Inferior parietal cortex (tissue), 1 donor: ENCODE measurements around the gene LDLRAD4.

Source experiments
- DNase-seq: peaks from one replicate; pipeline ENCODE4 v3.0.0-alpha.2; 2016; ENCODE audit errors: extremely low spot score

LDLRAD4 gene

DNA sequence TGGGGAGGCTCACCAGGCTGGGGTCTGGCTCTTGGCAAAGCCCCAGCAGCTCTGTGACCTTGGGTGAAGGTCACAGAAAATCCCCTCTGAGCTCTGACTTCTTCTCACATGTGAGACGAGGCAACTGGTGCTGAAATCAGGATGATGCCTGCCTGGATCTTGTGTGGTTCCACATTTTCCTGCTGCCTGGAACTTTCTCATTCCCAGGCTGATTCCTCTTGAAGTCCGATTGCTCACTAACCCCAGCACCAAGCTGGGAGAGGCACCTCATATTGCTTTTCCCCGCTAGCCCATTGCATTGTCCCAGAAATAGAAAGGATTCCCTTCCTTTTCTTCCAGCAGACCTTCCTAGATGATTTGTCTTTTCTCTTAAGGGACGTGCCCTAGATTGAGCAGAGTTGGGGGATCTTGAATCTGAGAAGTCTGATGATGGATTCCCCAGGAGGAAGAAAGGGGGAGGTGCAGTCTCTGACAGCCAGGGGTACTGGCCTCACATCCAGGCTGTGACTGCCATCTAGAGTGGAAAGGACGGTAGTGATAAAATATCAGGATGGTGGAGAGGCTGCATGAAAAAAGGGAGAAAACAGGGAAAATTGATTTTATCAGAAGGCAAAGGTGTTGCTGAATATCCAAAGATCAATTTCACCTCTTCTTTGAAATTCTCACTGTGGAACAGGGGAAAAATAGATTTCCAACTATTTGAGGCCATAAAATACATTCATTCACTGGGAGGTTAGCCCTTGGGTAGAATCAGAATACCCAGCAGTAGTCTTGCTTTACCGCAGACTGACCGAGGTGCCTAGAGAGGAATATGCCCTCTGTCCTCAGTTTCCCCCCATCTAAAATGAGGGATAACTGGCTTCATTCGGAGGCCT lies 411.5 kb downstream of the LDLRAD4 start:
- DNase-seq, result peak; percentile 92

DNA sequence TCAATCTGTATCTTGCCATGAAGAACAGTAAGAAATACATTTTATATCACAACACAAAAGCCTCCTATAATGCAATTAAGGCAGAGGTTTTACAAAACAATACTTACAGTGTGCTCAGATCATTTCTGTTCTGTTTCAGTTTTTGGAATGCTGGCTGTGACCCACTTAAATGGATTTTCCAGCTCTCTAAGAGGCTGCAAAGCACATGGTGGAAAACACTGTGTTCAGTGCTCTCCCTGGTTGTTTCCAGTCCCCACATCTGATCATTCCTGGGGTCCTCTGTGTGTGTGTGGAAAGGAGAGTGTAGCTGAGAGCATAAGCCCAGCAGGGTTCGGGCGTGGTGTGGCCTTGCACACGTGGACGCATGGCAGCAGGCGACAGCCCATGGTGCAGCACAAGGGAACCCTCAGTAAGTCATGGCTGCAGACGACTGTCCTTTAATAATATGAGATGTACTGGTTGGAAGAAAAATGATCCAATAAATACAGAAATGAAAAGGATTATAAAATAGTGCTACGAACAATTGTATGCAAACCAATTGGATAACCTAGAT lies 412.2 kb downstream of the LDLRAD4 start:
- DNase-seq, result no peak

DNA sequence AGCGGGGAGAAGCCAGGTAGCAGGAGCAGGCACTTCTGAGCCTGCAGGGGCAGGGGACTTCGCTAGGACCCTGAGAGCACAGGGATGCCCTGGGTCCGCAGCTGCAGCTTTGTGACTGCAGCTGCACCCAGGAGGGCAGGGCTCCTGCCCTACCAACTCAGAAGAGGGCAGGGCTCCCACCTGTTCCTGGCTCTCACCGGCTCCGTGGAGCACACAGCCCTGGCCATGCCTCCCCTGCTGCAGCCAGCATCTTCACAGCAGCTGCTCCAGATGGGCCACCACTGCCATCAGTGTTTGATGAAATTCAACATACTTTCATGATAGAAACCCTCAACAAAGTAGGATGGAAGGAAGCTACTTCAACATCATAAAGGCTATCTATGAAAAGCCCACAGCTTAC lies 415.1 kb downstream of the LDLRAD4 start:
- DNase-seq, result no peak

DNA sequence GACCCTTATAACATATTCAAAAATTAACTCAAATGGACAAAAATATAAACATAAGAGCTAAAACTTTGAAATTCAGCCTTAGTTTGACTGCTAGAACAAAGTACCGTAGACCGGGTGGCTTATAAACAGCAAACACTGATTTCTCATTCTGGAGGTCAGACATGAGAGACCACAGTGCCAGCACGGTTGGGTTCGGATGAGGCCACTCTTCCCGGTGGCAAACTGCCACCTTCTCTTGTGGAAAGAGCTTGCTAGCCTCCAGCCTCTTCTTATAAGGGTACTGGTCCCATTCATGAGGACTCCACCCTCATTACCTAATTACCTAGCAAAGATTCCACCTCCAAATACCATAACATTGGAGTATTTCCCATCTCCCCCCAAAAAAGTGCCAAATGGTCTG lies 416.5 kb downstream of the LDLRAD4 start:
- DNase-seq, result no peak

DNA sequence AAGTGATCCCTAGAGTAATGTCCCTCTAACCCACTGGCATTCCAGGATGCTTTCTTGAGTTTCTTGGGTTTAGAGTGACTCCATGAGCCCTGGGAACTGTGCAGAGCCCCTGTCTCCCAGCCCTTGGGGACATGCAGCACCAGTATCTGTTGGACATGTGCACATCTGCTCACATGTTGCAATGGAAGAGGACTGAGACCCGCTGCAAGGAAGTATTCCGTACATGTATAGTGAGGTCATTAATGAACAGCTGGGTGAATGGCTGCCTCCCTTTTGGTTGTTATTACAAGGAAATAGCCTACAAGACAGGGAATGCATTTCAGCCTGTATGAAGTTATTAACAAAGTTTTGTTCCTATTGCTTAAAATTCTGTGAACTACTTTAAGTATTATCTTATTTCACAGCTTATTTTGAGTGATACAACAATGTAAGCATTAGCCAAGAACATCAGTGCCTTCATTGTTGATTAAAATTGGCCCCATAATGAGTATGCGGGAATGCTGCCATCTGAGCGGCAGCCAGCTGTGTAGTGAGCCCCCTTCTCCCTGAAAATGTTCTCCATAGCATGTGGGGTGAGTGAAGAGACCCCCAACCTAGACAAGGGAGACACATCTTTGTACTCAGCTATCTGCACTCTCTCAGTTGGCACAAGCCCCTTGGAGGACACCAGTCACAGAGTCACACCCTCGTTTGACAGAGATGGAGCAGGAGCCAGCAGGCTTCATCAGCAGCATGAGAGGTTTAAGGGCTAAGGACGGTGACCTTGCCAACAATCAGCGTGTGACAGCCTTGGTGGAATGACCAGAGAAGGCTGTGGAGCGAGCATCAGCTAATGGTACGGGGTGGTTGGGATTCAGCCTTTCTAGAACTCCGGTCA lies 420.4 kb downstream of the LDLRAD4 start:
- DNase-seq, result no peak

DNA sequence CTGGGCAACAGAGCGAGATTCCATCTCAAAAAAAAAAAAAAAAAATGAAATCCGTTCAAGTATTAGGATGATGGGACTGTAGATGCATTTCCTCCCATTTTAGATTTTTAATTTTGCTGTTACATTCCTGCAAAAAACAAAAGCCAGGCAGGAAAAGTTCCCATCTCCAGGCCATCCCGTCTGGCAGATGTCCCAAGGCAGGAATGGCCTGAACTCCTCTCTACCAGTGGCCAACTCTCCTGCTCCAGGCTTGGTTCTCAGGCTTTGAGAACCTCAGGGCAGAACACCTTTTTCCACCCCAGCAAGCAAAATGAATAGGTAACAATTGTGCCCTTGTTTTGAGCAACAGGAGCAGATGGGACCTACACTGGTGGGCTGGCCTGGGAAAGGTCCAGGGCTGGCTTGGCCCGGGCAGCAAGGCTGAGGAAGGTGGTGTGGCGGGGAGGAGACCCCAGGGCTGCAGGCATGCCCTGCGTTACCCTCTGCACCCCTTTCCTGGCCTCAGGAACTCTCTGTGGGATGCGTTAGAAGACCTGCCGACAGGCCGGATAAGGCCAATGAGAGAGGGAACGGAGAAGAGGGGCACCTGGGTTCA lies 421.8 kb downstream of the LDLRAD4 start:
- DNase-seq, result no peak

DNA sequence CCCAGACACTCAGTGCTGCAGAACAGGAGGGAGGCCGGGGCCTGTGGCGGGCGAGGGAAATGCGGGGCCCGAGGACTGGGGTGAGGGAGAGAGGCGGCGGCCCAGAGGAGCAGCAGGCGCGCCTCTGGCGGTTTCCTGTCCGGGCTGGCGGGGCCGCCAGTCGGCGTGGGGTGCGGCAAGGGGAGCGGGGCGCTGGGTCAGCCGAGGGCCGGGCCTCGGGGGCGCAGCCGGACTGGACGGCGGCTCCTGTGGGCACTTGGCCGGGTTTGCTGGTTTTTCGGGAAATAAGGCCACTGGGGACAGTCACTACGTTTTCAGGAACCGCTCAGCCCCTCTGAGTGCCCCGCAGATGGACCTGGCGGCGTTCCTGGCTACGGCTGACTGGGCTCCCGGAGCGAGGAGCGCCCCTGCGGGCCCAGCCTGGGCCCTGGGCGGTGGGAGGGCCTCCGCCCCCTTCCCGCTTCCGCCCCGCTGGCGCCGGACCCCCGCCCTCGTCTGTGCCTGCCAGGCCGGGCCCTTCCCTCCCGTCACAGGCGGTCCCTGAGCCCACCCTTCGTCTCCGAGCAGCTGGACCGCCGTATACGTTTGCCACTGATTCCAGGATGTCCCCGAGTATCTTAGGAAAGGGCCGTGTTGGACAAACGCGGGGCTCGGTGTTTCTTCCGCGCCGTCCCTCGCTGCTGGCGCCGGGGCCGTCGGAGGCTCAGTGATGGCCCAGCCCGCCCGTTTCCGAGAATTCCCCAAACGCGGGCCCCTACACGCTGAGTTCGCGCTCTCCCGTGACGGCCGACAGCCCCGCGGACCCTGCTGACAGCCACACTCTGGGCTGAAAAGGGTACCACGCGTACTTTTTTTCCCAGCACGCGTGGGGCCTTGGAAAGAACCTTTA lies 423.2 kb downstream of the LDLRAD4 start:
- no peak for DNase-seq

DNA sequence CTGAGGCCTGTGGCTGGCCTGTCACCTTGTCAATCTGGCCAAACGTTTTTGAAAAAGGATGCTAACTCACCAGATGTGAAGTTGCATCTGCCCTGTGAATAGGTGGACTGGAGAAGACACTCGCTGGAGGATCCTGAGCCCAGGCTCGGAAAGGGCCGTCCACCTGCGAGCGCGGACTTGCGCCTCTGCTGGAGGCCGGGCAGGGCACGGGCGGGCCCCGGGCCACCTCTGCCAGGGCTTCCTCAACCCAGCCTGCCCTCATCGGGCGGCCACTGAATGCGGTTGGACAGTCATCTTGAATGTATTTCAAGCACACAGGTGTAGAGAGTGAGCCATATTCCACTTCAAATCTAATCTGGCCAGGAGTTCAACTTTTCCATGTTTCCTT lies 423.9 kb downstream of the LDLRAD4 start:
- no peak for DNase-seq

DNA sequence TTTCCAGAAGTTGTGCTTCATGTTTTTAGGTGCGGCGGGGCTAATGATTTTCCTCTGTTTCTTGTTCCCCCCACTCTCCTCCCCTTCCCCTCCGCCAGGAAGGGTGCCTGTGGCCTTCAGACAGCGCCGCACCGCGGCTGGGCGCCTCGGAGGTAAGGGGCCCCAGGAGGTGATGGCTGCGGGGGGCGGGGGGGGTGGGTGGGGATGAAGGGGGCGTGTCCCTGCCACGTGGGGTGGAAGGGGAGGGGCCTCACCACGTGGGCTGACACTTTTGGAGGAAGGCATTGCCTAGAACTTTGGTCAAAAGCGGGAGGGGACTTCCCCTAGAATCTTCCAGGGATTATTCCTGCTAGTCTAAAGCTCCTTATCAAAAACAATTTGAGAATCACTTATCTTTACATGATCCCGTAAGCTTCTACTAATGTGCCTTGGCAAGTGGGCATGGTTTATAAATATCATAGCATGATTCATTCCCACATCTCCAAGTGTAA lies 424.7 kb downstream of the LDLRAD4 start:
- no peak for DNase-seq

DNA sequence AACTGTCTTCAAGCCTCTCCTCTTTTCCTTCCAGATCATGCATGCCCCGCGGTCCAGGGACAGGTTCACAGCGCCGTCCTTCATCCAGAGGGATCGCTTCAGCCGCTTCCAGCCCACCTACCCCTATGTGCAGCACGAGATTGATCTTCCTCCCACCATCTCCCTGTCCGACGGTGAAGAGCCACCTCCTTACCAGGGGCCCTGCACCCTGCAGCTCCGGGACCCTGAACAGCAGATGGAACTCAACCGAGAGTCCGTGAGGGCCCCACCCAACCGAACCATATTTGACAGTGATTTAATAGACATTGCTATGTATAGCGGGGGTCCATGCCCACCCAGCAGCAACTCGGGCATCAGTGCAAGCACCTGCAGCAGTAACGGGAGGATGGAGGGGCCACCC lies 426.5 kb downstream of the LDLRAD4 start:
- no peak for DNase-seq

DNA sequence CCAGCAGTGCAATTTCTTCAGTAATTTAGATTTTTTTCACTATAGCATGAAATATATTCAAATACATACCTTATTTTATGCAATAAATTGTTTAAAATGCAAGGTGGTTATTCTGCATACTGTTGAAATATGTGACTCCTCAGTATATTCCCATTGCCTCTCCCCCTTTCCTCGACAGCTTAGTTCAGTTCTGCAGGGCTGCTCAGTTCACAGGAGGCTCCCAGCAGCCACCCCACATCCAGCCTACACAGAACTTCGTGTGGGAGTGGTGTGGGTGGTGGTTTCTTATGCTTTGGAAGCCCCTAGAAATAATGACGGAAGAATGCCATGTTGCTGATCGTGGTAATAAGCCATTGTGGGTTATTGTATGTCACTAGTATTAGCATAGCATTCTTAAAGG lies 428.1 kb downstream of the LDLRAD4 start:
- no peak for DNase-seq

DNA sequence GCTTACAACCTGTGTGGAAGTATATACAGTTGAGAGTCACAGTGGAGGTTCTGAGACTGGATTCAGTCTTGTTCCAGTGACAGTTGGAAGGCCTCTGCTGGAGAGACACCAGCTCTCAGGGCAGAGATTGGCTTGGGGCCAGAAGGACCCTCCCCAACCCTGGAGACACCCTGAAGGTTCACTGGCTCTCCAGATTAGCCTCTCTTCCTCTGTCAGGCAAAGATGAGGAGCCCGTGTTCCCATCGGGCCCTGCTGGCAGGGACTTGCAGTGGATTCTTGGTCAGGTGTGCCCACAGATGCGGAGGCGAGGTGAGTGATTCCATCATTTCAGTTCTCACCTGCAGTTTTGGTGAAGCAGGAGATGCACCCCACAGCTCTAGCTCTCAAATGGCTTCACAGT lies 429.2 kb downstream of the LDLRAD4 start:
- no peak for DNase-seq

DNA sequence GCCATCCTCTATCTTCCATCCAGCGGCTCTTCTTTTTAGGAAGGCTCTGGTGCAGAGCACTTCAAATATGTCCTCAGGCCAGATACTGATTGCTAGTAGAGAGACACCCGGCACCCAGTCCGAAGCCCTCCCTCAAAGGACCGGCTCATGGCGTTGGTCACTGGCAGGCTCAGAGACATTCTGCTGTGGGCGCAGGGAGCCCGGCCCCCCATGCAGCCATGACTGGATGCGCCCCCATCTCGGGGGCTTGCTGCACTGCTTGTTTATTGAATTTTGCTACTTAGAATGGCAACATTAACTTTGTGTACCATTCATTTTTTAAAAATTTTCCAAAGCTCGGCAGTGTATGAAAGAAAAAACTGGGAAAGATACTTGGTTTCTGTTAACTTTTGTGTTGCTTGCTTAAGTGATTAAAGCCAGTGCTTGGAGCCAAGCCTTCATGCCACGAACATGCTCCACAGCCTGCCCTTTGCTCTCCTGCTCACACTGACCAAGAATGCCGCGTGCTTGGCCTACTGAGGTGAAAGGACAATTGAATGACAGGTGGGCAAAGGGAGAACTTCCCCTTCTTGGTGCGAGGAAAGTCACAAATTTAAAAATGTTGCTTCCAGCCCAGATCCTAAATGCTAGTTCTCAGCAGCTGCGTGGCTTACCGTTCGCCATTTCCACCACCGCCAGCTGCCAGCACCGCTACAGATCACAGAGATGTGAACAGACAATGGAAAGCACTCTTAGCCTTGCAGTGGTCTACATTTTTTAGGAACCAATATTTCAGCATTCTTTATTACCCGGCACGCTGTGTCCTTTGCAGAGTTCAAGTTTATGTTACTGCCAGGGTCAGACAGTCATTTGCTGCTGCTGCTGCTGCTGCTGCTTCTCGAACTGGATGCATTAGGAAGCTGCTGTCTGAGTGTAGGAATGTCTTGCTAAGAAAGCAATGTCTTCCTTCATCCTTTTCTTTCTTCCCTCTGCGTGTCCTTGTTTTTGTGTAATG lies 431.1 kb downstream of the LDLRAD4 start:
- DNase-seq, result no peak

DNA sequence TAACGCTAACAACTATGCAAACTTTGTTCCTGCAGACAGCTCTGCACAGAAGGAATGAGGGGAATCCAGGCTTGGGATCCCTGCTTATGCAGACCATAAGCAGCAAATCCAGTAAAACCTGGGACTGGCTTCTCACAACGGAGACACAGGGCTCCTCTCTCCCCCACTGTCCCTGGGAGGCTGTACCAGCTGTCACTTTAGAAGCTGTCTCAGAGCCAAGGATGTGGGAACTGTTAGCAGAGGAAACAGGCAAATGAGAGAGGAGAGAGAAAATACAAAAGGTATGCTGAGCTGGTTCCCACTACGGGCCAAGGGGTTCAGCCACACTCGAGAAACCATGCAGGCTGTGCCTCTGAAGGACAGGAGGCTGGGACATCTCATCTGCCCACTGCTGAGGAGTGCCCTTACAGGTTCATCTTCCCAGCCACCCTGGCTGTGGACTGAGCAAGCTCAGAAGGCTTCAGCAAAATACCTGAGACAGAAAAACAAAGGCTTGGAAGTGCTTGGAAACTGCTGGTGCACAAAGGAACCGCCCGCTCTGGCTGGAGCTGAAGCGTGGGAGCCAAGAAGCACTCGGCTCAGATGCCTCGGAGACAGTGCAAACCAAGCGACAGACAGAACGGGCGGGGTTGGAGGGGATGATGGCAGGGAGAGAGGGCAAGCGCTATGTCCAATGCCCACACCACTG lies 435.3 kb downstream of the LDLRAD4 start:
- no peak for DNase-seq

DNA sequence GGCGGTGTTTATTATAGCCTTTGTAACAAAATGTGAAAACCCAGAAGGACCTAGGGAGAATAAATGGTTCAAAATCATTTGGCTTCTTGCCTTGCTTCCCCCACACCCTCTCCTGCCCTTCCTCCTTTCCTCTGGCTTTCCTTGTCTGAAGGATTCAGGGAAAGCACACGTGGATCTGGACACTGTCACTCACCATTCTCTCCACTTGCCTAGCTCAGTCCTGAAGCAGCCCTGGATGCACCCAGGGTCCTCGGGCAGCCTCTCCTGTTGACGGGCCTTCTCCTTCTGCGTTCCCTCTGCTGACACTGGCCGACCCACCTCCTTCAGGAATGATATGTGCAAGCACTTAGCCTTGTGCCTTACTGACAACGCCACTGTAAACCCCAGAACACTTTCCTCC lies 439.4 kb downstream of the LDLRAD4 start:
- no peak for DNase-seq

DNA sequence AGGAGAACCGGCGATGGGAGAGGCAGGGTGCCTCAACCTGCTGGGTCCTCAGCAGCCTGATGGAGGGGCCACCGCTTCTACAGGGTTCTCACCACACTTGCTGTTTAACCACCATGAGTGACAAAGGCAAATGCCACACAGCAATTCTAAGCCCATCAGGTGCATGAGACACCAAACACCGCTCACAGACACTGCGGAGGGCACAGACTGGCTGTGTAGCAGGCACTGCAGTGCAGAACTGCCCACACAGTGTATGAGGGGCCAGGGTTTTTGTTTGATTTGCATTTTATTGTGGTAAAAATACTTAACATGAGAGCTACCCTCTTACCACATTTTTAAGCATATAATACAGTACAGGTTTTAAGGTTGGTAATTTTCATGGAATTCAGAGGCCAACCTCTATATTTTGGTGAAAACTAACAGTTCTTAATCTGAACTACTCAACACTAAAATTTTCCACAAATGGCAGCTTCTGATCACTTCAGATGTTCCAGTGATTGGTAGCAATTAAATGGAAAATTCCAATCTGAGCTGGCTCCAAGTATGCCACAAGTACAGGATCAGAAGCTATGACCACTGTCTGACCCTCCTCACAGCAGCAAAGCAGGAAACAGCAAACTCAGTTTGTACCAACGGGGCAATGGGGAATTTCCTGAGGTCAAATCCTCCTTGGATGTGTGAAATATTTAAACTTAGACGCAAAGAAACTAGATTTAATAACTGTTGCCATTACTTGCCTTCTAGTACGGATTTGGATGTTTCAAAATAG lies 440.1 kb downstream of the LDLRAD4 start:
- no peak for DNase-seq

DNA sequence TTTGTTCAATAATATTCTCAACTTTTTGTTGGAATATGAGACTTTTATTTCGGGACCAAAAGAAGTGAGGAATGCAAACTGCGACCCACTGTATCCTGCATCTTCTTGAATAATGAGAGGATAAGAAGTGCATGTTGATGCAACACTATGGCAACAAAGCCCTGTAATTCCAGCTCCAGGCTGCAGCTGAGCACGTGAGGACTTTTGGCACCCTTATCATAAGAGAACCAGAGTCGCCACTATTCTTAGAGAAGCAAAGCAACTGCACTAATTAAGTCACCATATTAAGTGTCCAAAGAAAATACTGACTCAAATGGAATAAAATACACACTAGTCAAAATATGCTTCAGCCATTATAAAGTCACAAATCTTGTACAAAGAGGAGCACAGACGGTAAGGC lies 441.9 kb downstream of the LDLRAD4 start:
- no peak for DNase-seq

DNA sequence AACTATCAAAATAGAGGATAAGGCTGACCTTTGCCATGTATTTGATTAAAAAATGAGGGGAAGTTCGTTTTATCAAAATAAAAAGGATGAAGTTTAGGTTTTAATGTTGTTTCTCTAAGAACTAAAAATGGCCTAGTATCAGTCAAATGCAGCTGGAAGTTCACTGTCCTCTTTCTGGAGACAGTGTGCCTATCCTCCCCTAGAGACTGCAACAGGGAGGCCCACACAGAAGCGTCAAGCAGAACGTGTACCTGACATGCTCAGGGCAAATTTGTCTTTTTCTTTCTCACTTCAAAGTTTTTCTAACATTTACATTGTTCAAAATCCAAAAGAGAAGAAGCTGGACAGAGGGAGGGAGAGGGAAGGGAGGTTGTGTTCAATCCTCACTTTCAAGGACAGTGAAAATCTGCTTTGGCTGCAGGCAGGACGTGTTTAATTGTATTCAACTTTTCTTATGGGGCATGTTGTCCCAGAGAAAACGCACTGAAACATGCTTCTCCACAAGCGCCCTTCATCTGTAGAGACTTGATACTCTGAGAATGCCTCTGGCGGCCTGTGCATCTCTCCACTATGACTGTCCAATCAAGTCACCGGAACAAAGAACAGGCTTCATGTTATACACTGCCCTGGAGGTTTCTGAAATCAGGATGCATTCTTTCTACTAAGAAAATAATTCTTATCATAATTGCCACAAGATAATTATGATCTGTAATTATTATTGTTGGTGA lies 442.7 kb downstream of the LDLRAD4 start:
- DNase-seq, result no peak
